SK-N-SH treated with all-trans-retinoic acid at 6 μM for 48 hours (cell line): ENCODE measurements around the gene SLC12A9.

Source experiments
- ATAC-seq: fragments of 200-7000 bp; cut with Tn5 transposase; 3 replicates; pipeline ENCODE4 v1.9.1; 2020; ENCODE audit warnings: mild to moderate bottlenecking, moderate library complexity
- BACH2 ChIP-seq: fragments of 250-450 bp; sonication (Bioruptor Pico); IDR thresholded peaks from 2 replicates; pipeline ENCODE4 v1.9.0; 2021; ENCODE audit warnings: mild to moderate bottlenecking, borderline replicate concordance
- CREB5 ChIP-seq: fragments of 250-450 bp; sonication (Bioruptor Pico); IDR thresholded peaks from 2 replicates; pipeline ENCODE4 v1.5.1; 2020; ENCODE audit warnings: low read depth, mild to moderate bottlenecking, moderate library complexity
- CSDC2 ChIP-seq: fragments of 250-450 bp; sonication (Bioruptor Pico); IDR thresholded peaks from 2 replicates; pipeline ENCODE4 v1.5.0; 2020; ENCODE audit warnings: mild to moderate bottlenecking, moderate library complexity
- ESRRG ChIP-seq: fragments of 250-450 bp; sonication (Bioruptor Pico); IDR thresholded peaks from 2 replicates; pipeline ENCODE4 v1.6.1; 2021; ENCODE audit warnings: mild to moderate bottlenecking
- GLIS3 ChIP-seq: fragments of 250-450 bp; sonication (Bioruptor Pico); IDR thresholded peaks from 2 replicates; pipeline ENCODE4 v1.5.0; 2020; ENCODE audit warnings: mild to moderate bottlenecking, moderate library complexity
- ISL1 ChIP-seq: fragments of 250-450 bp; sonication (Bioruptor Pico); IDR thresholded peaks from 2 replicates; pipeline ENCODE4 v2.1.2; 2022; ENCODE audit warnings: mild to moderate bottlenecking, moderate library complexity
- OSR1 ChIP-seq: fragments of 250-450 bp; sonication (Bioruptor Pico); IDR thresholded peaks from 2 replicates; pipeline ENCODE4 v1.8.0; 2022; ENCODE audit warnings: moderate library complexity, mild to moderate bottlenecking, inconsistent platforms
- PATZ1 ChIP-seq: fragments of 250-450 bp; sonication (Bioruptor Pico); IDR thresholded peaks from 2 replicates; pipeline ENCODE4 v1.8.0; 2020; ENCODE audit warnings: mild to moderate bottlenecking, moderate library complexity, borderline replicate concordance
- POU6F1 ChIP-seq: fragments of 250-450 bp; sonication (Bioruptor Pico); IDR thresholded peaks from 2 replicates; pipeline ENCODE4 v1.8.0; 2021; ENCODE audit warnings: low read depth, mild to moderate bottlenecking, moderate library complexity, borderline replicate concordance
- PPARA ChIP-seq: fragments of 250-450 bp; sonication (Bioruptor Pico); IDR thresholded peaks from 2 replicates; pipeline ENCODE4 v1.5.0; 2020; ENCODE audit warnings: mild to moderate bottlenecking, borderline replicate concordance
- RARB ChIP-seq: fragments of 250-450 bp; sonication (Bioruptor Pico); IDR thresholded peaks from 2 replicates; pipeline ENCODE4 v1.8.0; 2021; ENCODE audit warnings: mild to moderate bottlenecking, moderate library complexity
- SNAI2 ChIP-seq: fragments of 250-450 bp; sonication (Bioruptor Pico); IDR thresholded peaks from 2 replicates; pipeline ENCODE4 v1.5.0; 2020; ENCODE audit warnings: mild to moderate bottlenecking, moderate library complexity
- TCF4 ChIP-seq: fragments of 250-450 bp; sonication (Bioruptor Pico); IDR thresholded peaks from 2 replicates; pipeline ENCODE4 v1.8.0; 2021; ENCODE audit warnings: mild to moderate bottlenecking, moderate library complexity, borderline replicate concordance
- TOX ChIP-seq: fragments of 250-450 bp; sonication (Bioruptor Pico); IDR thresholded peaks from 2 replicates; pipeline ENCODE4 v1.8.0; 2021; ENCODE audit warnings: mild to moderate bottlenecking, moderate library complexity, borderline replicate concordance
- TSHZ2 ChIP-seq: fragments of 250-450 bp; sonication (Bioruptor Pico); IDR thresholded peaks from 2 replicates; pipeline ENCODE4 v1.5.0; 2020; ENCODE audit warnings: mild to moderate bottlenecking, moderate library complexity
- ZC3H10 ChIP-seq: fragments of 250-450 bp; sonication (Bioruptor Pico); IDR thresholded peaks from 2 replicates; pipeline ENCODE4 v1.5.1; 2021; ENCODE audit warnings: mild to moderate bottlenecking, moderate library complexity
- ZFP3 ChIP-seq: fragments of 250-450 bp; sonication (Bioruptor Pico); IDR thresholded peaks from 2 replicates; pipeline ENCODE4 v1.5.0; 2020; ENCODE audit warnings: mild to moderate bottlenecking, moderate library complexity
- ZFP30 ChIP-seq: fragments of 450-650 bp; formaldehyde crosslinking; IDR thresholded peaks from 2 replicates; pipeline ENCODE4 v1.5.0; 2022; ENCODE audit warnings: mild to moderate bottlenecking, moderate library complexity
- ZNF565 ChIP-seq: fragments of 450-650 bp; formaldehyde crosslinking; conservative IDR thresholded peaks from 2 replicates; pipeline ENCODE4 v1.5.0; 2020; ENCODE audit warnings: low read depth, mild to moderate bottlenecking, moderate library complexity
- ZNF70 ChIP-seq: fragments of 450-650 bp; formaldehyde crosslinking; IDR thresholded peaks from 2 replicates; pipeline ENCODE4 v1.5.0; 2020; ENCODE audit warnings: mild to moderate bottlenecking, moderate library complexity

The SLC12A9 gene

GRCh38 chr7:100895956-100896731 is 43.6 kb downstream of the SLC12A9 start:
- no peak for ATAC-seq
- no peak for TF ChIP-seq TSHZ2
- no peak for TF ChIP-seq BACH2 (CRISPR knock-in tag)
- TF ChIP-seq OSR1 (CRISPR knock-in tag): no peak
- no peak for TF ChIP-seq POU6F1 (CRISPR knock-in tag)

- peak; percentile 57 for ATAC-seq
- TF ChIP-seq TSHZ2: no peak
- no peak for TF ChIP-seq ZFP3 (CRISPR knock-in tag)
- TF ChIP-seq PATZ1 (CRISPR knock-in tag): no peak
- TF ChIP-seq ZFP30 (CRISPR knock-in tag): no peak
- TF ChIP-seq ISL1 (CRISPR knock-in tag): no peak
- TF ChIP-seq TOX (CRISPR knock-in tag): no peak
- TF ChIP-seq ESRRG (CRISPR knock-in tag): no peak
- TF ChIP-seq OSR1 (CRISPR knock-in tag): no peak
- no peak for TF ChIP-seq PPARA (CRISPR knock-in tag)
- TF ChIP-seq CREB5 (CRISPR knock-in tag): no peak
- no peak for TF ChIP-seq TCF4
- TF ChIP-seq GLIS3: no peak
- TF ChIP-seq ZNF70 (CRISPR knock-in tag): no peak
- TF ChIP-seq RARB: no peak
- no peak for TF ChIP-seq ZC3H10
- TF ChIP-seq SNAI2: no peak
- TF ChIP-seq CSDC2 (CRISPR knock-in tag): no peak
- TF ChIP-seq BACH2 (CRISPR knock-in tag): no peak
- no peak for TF ChIP-seq ZNF565 (CRISPR knock-in tag)
Observed at GRCh38 chr7:100896732-100897608, 44.5 kb downstream of the SLC12A9 start.
